ENCODE data around the gene MORN1.

DNA sequence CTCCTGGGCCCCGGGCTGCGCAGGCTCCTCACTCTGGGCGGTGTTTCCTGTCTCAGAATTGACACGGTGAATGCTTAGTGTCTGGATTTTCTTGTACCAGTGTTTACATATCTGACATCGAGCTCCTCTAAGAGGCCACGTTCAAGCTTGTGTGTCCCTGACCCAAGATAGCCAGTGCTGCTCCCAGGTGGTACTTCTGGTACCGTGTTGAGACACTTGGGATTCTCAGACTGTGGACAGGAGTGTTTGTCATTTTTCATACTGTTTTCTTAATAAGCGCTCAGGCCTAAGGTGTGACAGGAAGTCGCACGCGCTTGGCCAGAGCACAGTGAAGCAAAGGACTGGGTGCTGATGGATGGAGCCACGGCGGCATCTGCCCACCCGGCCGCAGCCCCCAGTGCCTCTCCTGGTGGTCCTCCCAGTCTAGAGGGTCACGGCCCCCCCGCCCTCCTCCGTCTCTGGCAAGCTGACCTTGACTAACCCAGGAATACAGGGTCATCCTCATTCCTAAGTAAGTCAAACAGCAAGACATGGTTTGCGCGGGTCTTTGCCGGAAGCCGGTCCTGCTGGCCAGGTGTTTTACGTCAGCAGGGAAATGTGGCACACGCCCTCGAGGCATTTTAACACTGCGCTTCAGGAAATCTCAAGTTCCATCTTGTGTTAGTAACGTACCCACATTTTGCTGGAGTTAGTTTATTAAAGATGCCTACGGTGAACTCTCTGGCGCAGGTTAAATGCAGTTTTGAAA, 13.0 kb upstream of the MORN1 start:
- TF ChIP-seq, protein P1, sequence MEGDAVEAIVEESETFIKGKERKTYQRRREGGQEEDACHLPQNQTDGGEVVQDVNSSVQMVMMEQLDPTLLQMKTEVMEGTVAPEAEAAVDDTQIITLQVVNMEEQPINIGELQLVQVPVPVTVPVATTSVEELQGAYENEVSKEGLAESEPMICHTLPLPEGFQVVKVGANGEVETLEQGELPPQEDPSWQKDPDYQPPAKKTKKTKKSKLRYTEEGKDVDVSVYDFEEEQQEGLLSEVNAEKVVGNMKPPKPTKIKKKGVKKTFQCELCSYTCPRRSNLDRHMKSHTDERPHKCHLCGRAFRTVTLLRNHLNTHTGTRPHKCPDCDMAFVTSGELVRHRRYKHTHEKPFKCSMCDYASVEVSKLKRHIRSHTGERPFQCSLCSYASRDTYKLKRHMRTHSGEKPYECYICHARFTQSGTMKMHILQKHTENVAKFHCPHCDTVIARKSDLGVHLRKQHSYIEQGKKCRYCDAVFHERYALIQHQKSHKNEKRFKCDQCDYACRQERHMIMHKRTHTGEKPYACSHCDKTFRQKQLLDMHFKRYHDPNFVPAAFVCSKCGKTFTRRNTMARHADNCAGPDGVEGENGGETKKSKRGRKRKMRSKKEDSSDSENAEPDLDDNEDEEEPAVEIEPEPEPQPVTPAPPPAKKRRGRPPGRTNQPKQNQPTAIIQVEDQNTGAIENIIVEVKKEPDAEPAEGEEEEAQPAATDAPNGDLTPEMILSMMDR (IDR thresholded peaks at IDR 0.05 in 8 of 11, conservative IDR thresholded peaks at IDR 0.05 in 3 of 11) = no peak
- no peak for TF ChIP-seq POLR2A (IDR thresholded peaks at IDR 0.05)
